BLaER1 treated with 17β-estradiol and CSF1 and Interleukin-3, amounts not matched to agents 10 nM and 100 nM (cell line): ENCODE results near the gene RNLS.

Experiments
- H3K27ac ChIP-seq, 11 experiments: shearing (Covaris generic); formaldehyde crosslinking; 2 replicates each; pipeline ENCODE4 v1.8.1; 2022
- H3K27me3 ChIP-seq, 11 experiments: shearing (Covaris generic); formaldehyde crosslinking; 2 replicates each; pipeline ENCODE4 v1.8.1; 2022
- H3K36me3 ChIP-seq, 11 experiments: shearing (Covaris generic); formaldehyde crosslinking; 2 replicates each; pipeline ENCODE4 v1.8.1; 2022
- H3K4me1 ChIP-seq, 10 experiments: shearing (Covaris generic); formaldehyde crosslinking; 2 replicates each; pipeline ENCODE4 v1.8.1; 2022
- H3K4me2 ChIP-seq, 11 experiments: shearing (Covaris generic); formaldehyde crosslinking; 2 replicates each; pipeline ENCODE4 v1.8.1; 2022
- H3K4me3 ChIP-seq, 10 experiments: shearing (Covaris generic); formaldehyde crosslinking; 2 replicates each; pipeline ENCODE4 v1.8.1; 2022
- H3K9ac ChIP-seq, 11 experiments: shearing (Covaris generic); formaldehyde crosslinking; 2 replicates each; pipeline ENCODE4 v1.8.1; 2022
- H3K9me3 ChIP-seq, 11 experiments: shearing (Covaris generic); formaldehyde crosslinking; replicated peaks in 1 of 11; 2 replicates each; pipeline ENCODE4 v1.8.1; 2022
- H4K20me1 ChIP-seq, 11 experiments: shearing (Covaris generic); formaldehyde crosslinking; 2 replicates each; pipeline ENCODE4 v1.8.1; 2022
- Cebpa-rat ChIP-seq, 11 experiments: shearing (Covaris generic); IDR thresholded peaks; 2 replicates each; pipeline ENCODE4 v1.8.1; 2022

RNLS gene

GRCh38 chr10:88477343-88478085 is 105.6 kb downstream of the RNLS start:
- Histone ChIP-seq H3K4me3 (no peak overlapping the region), H3K9ac (no peak overlapping the region), H3K4me2 (no peak overlapping the region), H3K4me1 (no peaks in the 10 kb centered on the region), H4K20me1 (no peaks in the 10 kb centered on the region), H3K9me3 (peaks cover 0 to 4% (median 0%) of the 10 kb centered on the region in 11 experiments; a peak in 1 of 22 replicates), H3K36me3 (no peaks in the 10 kb centered on the region), H3K27ac (no peak overlapping the region), H3K27me3 (no peaks in the 10 kb centered on the region)
- TF ChIP-seq Cebpa-rat (IDR thresholded peaks at IDR 0.05), result no peak

GRCh38 chr10:88474884-88475844 is 108.0 kb downstream of the RNLS start:
- Histone ChIP-seq H3K27ac (no peak overlapping the region), H3K4me1 (no peaks in the 10 kb centered on the region), H3K27me3 (no peaks in the 10 kb centered on the region), H3K9ac (no peak overlapping the region), H4K20me1 (no peaks in the 10 kb centered on the region), H3K4me2 (no peak overlapping the region), H3K9me3 (no peaks in the 10 kb centered on the region), H3K36me3 (no peaks in the 10 kb centered on the region), H3K4me3 (no peak overlapping the region)
- TF ChIP-seq Cebpa-rat (IDR thresholded peaks at IDR 0.05), result no peak

- Histone ChIP-seq H3K27ac (no peak overlapping the region), H3K9me3 (no peaks in the 10 kb centered on the region), H3K27me3 (no peaks in the 10 kb centered on the region), H3K4me1 (no peaks in the 10 kb centered on the region), H3K9ac (no peak overlapping the region), H3K4me3 (no peak overlapping the region), H3K4me2 (no peak overlapping the region), H4K20me1 (no peaks in the 10 kb centered on the region), H3K36me3 (no peaks in the 10 kb centered on the region)
- TF ChIP-seq Cebpa-rat (IDR thresholded peaks at IDR 0.05), result no peak
These were observed 108.9 kb downstream of the RNLS start for GRCh38 chr10:88473989-88474883.

- H3K9me3 ChIP-seq, result no peaks in the 10 kb centered on the region
- H3K4me3 ChIP-seq, result no peak overlapping the region
- TF ChIP-seq Cebpa-rat (IDR thresholded peaks at IDR 0.05), result no peak
- no peaks in the 10 kb centered on the region for H3K4me1 ChIP-seq
- H3K4me2 ChIP-seq, result no peak overlapping the region
- no peak overlapping the region for H3K27ac ChIP-seq
- no peak overlapping the region for H3K9ac ChIP-seq
- no peaks in the 10 kb centered on the region for H4K20me1 ChIP-seq
- H3K36me3 ChIP-seq, result no peaks in the 10 kb centered on the region
- no peaks in the 10 kb centered on the region for H3K27me3 ChIP-seq
These were observed 110.6 kb downstream of the RNLS start for GRCh38 chr10:88472540-88472939.

GRCh38 chr10:88471899-88472298 is 111.2 kb downstream of the RNLS start:
- H3K9me3 ChIP-seq, result no peaks in the 10 kb centered on the region
- H3K27me3 ChIP-seq, result no peaks in the 10 kb centered on the region
- no peak overlapping the region for H3K4me3 ChIP-seq
- H3K4me1 ChIP-seq, result no peaks in the 10 kb centered on the region
- H3K36me3 ChIP-seq, result no peaks in the 10 kb centered on the region
- no peaks in the 10 kb centered on the region for H4K20me1 ChIP-seq
- H3K4me2 ChIP-seq, result no peak overlapping the region
- H3K27ac ChIP-seq, result no peak overlapping the region
- no peak overlapping the region for H3K9ac ChIP-seq
- no peak for TF ChIP-seq Cebpa-rat (IDR thresholded peaks at IDR 0.05)

GRCh38 chr10:88467835-88468485 is 115.2 kb downstream of the RNLS start:
- Histone ChIP-seq H3K9me3 (no peaks in the 10 kb centered on the region), H4K20me1 (no peaks in the 10 kb centered on the region), H3K27ac (no peak overlapping the region), H3K4me3 (no peak overlapping the region), H3K27me3 (no peaks in the 10 kb centered on the region), H3K36me3 (no peaks in the 10 kb centered on the region), H3K4me2 (no peak overlapping the region), H3K9ac (no peak overlapping the region), H3K4me1 (no peaks in the 10 kb centered on the region)
- no peak for TF ChIP-seq Cebpa-rat (IDR thresholded peaks at IDR 0.05)

GRCh38 chr10:88466786-88467185 is 116.3 kb downstream of the RNLS start:
- H3K9ac ChIP-seq, result no peak overlapping the region
- no peak overlapping the region for H3K4me3 ChIP-seq
- H3K27ac ChIP-seq, result no peak overlapping the region
- no peak overlapping the region for H3K4me2 ChIP-seq
- no peaks in the 10 kb centered on the region for H3K4me1 ChIP-seq
- no peaks in the 10 kb centered on the region for H4K20me1 ChIP-seq
- H3K9me3 ChIP-seq, result no peaks in the 10 kb centered on the region
- no peaks in the 10 kb centered on the region for H3K27me3 ChIP-seq
- no peak for TF ChIP-seq Cebpa-rat (IDR thresholded peaks at IDR 0.05)
- no peaks in the 10 kb centered on the region for H3K36me3 ChIP-seq

- H3K36me3 ChIP-seq, result no peaks in the 10 kb centered on the region
- H4K20me1 ChIP-seq, result no peaks in the 10 kb centered on the region
- no peak overlapping the region for H3K27ac ChIP-seq
- H3K4me1 ChIP-seq, result no peaks in the 10 kb centered on the region
- TF ChIP-seq Cebpa-rat (IDR thresholded peaks at IDR 0.05), result no peak
- H3K4me3 ChIP-seq, result no peak overlapping the region
- no peaks in the 10 kb centered on the region for H3K9me3 ChIP-seq
- no peak overlapping the region for H3K4me2 ChIP-seq
- no peak overlapping the region for H3K9ac ChIP-seq
- H3K27me3 ChIP-seq, result no peaks in the 10 kb centered on the region
These were observed 117.4 kb downstream of the RNLS start for GRCh38 chr10:88465765-88466164.
